SK-N-SH (cell line): ENCODE results near the gene AGTR2. TPM values are rescaled to one million over a fixed set of nuclear protein-coding genes. Genes with fewer than 3 reads are reported as not detected.

Source experiments
- CTCF ChIA-PET: fragments of 300-600, 350-600 bp; formaldehyde crosslinking; extraction: SDS; loops from one replicate; lab custom pipeline; 2021; lab: Yijun Ruan, JAX
- POLR2A ChIA-PET: fragments of 350-600 bp; sonication (Branson Sonifier 250); formaldehyde crosslinking; extraction: SDS; loops from one replicate; lab custom pipeline; 2020; ENCODE audit warnings: antibody characterized with exemption, inconsistent platforms; lab: Yijun Ruan, JAX
- DNase-seq: peaks from one replicate; pipeline ENCODE4 v3.0.0; 2012
- H2AFZ ChIP-seq: fragments of 200-600 bp; sonication (generic); 2 replicates; pipeline ENCODE4 v1.8.1; 2016; ENCODE audit warnings: antibody characterized with exemption, mild to moderate bottlenecking, low read depth
- H3F3A ChIP-seq: fragments of 200-600 bp; sonication (generic); replicated peaks from 2 replicates; pipeline ENCODE3; 2016; ENCODE audit warnings: antibody characterized with exemption, mild to moderate bottlenecking; ENCODE audit not compliant: insufficient read depth
- H3K27ac ChIP-seq, 2 experiments: fragments of 200-500 bp in 1 of 2; fragments of 200-600 bp in 1 of 2; sonication (Bioruptor generic) in 1 of 2; sonication (generic), shearing (Covaris generic) in 1 of 2; 2 replicates each; pipeline versions ENCODE4 v1.5.1 to v1.6.1; 2014 to 2016; ENCODE audit warnings: low read depth in 2 of 2, inconsistent platforms in 1 of 2, low read length in 1 of 2, mild to moderate bottlenecking in 1 of 2, mixed read lengths in 1 of 2
- H3K27me3 ChIP-seq: fragments of 200-600 bp; sonication (generic), shearing (Covaris generic); 2 replicates; pipeline ENCODE4 v1.6.1; 2016; ENCODE audit warnings: mixed run types; ENCODE audit not compliant: insufficient read depth
- H3K36me3 ChIP-seq, 2 experiments: fragments of 200-500 bp in 1 of 2; fragments of 200-600 bp in 1 of 2; sonication (Bioruptor generic) in 1 of 2; sonication (generic) in 1 of 2; replicated peaks in 1 of 2; 2 replicates each; pipeline versions ENCODE3 to v1.5.1; 2014 to 2016; ENCODE audit warnings: low read length in 1 of 2, mild to moderate bottlenecking in 1 of 2; ENCODE audit not compliant: insufficient read depth in 2 of 2, control insufficient read depth in 1 of 2
- H3K4me1 ChIP-seq, 2 experiments: fragments of 200-500 bp in 1 of 2; fragments of 200-600 bp in 1 of 2; sonication (Bioruptor generic) in 1 of 2; sonication (generic), shearing (Covaris generic) in 1 of 2; 2 replicates each; pipeline versions ENCODE4 v1.5.1 to v1.6.1; 2014 to 2016; ENCODE audit warnings: low read depth in 1 of 2, low read length in 1 of 2, mixed run types in 1 of 2; ENCODE audit not compliant: insufficient read depth in 2 of 2, control insufficient read depth in 1 of 2
- H3K4me2 ChIP-seq: fragments of 200-600 bp; sonication (generic), shearing (Covaris generic); 2 replicates; pipeline ENCODE4 v1.6.1; 2017; ENCODE audit warnings: mixed run types
- H3K4me3 ChIP-seq, 2 experiments: fragments of 200-500 bp in 1 of 2; fragments of 200-600 bp in 1 of 2; sonication (Bioruptor generic) in 1 of 2; sonication (generic), shearing (Covaris generic) in 1 of 2; 2 replicates each; pipeline versions ENCODE4 v1.5.1 to v1.8.1; 2014 to 2016; ENCODE audit warnings: low read depth in 2 of 2, inconsistent platforms in 1 of 2, low read length in 1 of 2, mild to moderate bottlenecking in 1 of 2, mixed read lengths in 1 of 2, moderate library complexity in 1 of 2
- H3K79me2 ChIP-seq: fragments of 200-600 bp; sonication (generic); 2 replicates; pipeline ENCODE4 v1.8.1; 2017; ENCODE audit warnings: mild to moderate bottlenecking; ENCODE audit not compliant: insufficient read depth
- H3K9ac ChIP-seq: fragments of 200-600 bp; sonication (generic); 2 replicates; pipeline ENCODE4 v1.6.1; 2017; ENCODE audit warnings: mixed run types
- H3K9me2 ChIP-seq: fragments of 200-600 bp; sonication (generic); 2 replicates; pipeline ENCODE4 v1.6.1; 2017; ENCODE audit warnings: mixed run types
- H3K9me3 ChIP-seq: fragments of 200-600 bp; sonication (generic); 2 replicates; pipeline ENCODE4 v1.6.1; 2017; ENCODE audit warnings: mixed run types, mild to moderate bottlenecking, moderate library complexity
- H4K20me1 ChIP-seq: fragments of 200-600 bp; sonication (generic); 2 replicates; pipeline ENCODE4 v1.6.1; 2017; ENCODE audit warnings: mild to moderate bottlenecking, mixed run types; ENCODE audit not compliant: insufficient read depth
- CHD2 ChIP-seq: fragments of 150-350 bp; IDR thresholded peaks from 2 replicates; pipeline ENCODE4 v1.6.1; 2018; ENCODE audit warnings: low read length; ENCODE audit not compliant: partially characterized antibody
- CTCF ChIP-seq: fragments of 200-600 bp; sonication (generic); IDR thresholded peaks from 2 replicates; pipeline ENCODE4 v1.6.1; 2017; ENCODE audit warnings: antibody characterized with exemption, mild to moderate bottlenecking, moderate library complexity
- ELF1 ChIP-seq: IDR thresholded peaks from 2 replicates; pipeline ENCODE4 v1.4.0; 2012
- MAX ChIP-seq: IDR thresholded peaks from 2 replicates; pipeline ENCODE4 v1.4.0; 2012; ENCODE audit warnings: low read depth
- MEF2A ChIP-seq: IDR thresholded peaks from 2 replicates; pipeline ENCODE4 v1.4.0; 2012; ENCODE audit warnings: low read depth, borderline replicate concordance
- NRF1 ChIP-seq: IDR thresholded peaks from 2 replicates; pipeline ENCODE4 v1.6.1; 2012; ENCODE audit warnings: low read depth, mild to moderate bottlenecking, low read length
- PBX3 ChIP-seq: IDR thresholded peaks from 2 replicates; pipeline ENCODE4; 2012
- RCOR1 ChIP-seq: fragments of 150-350 bp; IDR thresholded peaks from 2 replicates; pipeline ENCODE4 v1.6.1; 2017; ENCODE audit warnings: antibody characterized with exemption, low read length
- SMC3 ChIP-seq: IDR thresholded peaks from 2 replicates; pipeline ENCODE4 v1.6.1; 2012; ENCODE audit warnings: low read depth, low read length, improper control_type of control experiment
- YY1 ChIP-seq: IDR thresholded peaks from 2 replicates; pipeline ENCODE4 v1.4.0; 2012; ENCODE audit warnings: low read depth, mild to moderate bottlenecking
- WGBS: methylation state at CpG from one replicate; pipeline ENCODE4 v1.1.6; 2017; ENCODE audit warnings: low lambda C conversion rate; 5-methylcytosine and 5-hydroxymethylcytosine counted together
- polyA plus RNA-seq, 3 experiments: library from polyadenylated mRNA; depleted of rRNA; stranded (reverse); fragments of >200 nt; gene quantifications; 2 replicates each; pipeline ENCODE4 v1.2.3, GENCODE V29; 2012

The AGTR2 gene
- polyA plus RNA-seq, 1 of the 3 experiments (the other 2 are of a cell fraction), result not detected

GRCh38 chrX:116198235-116198634 is 27.7 kb downstream of the AGTR2 start:
- no peak overlapping the region for H3K27ac ChIP-seq
- WGBS, result 22% methylated on average over 3 of the region's 3 CpGs
- H3K9ac ChIP-seq, result no peak overlapping the region
- no peak for DNase-seq
- TF ChIP-seq ELF1 (no peak), MAX (no peak), YY1 (no peak), SMC3 (no peak), PBX3 (no peak), NRF1 (no peak), RCOR1 (no peak), CHD2 (no peak)
- H3K36me3 ChIP-seq, result no peaks in the 10 kb centered on the region
- H3K4me1 ChIP-seq, result no peaks in the 10 kb centered on the region
- no peaks in the 10 kb centered on the region for H4K20me1 ChIP-seq
- no peaks in the 10 kb centered on the region for H3K79me2 ChIP-seq
- H3K27me3 ChIP-seq, result 0 out of 2 replicates have a peak, but pooled peaks cover 6% of the 10 kb centered on the region
- POLR2A ChIA-PET, result no interaction called here
- H3K4me3 ChIP-seq, result no peak overlapping the region
- no peaks in the 10 kb centered on the region for H3K9me3 ChIP-seq
- no peaks in the 10 kb centered on the region for H3K9me2 ChIP-seq
- no peak overlapping the region for H3K4me2 ChIP-seq
- H2AFZ ChIP-seq, result no peak overlapping the region
- CTCF ChIA-PET, result interaction anchor here (0.8 to 1.4 kb wide), 3 partner anchors 210 to 246 kb away, joined by 3 read pairs; no protein-coding TSS in a partner anchor
- no peaks in the 10 kb centered on the region for H3F3A ChIP-seq

GRCh38 chrX:116198810-116199209 is 28.3 kb downstream of the AGTR2 start:
- peaks cover 6% of the 10 kb centered on the region; the same call in 1 of the 2 replicates for H3K27me3 ChIP-seq
- H3F3A ChIP-seq, result no peaks in the 10 kb centered on the region
- TF ChIP-seq MEF2A (no peak), CTCF (peak; percentile 58)
- H3K36me3 ChIP-seq, result no peaks in the 10 kb centered on the region
- no peak overlapping the region for H3K9ac ChIP-seq
- CTCF ChIA-PET, result interaction anchor here (0.8 to 1.4 kb wide), 3 partner anchors 210 to 246 kb away, joined by 3 read pairs; no protein-coding TSS in a partner anchor
- H3K27ac ChIP-seq, result no peak overlapping the region
- no peaks in the 10 kb centered on the region for H3K4me1 ChIP-seq
- H3K4me2 ChIP-seq, result no peak overlapping the region
- POLR2A ChIA-PET, result no interaction called here
- no peaks in the 10 kb centered on the region for H4K20me1 ChIP-seq
- no peak for DNase-seq
- H2AFZ ChIP-seq, result no peak overlapping the region
- H3K9me3 ChIP-seq, result no peaks in the 10 kb centered on the region
- no peaks in the 10 kb centered on the region for H3K79me2 ChIP-seq
- WGBS, result 21% methylated on average over 3 of the region's 3 CpGs
- no peak overlapping the region for H3K4me3 ChIP-seq
- no peaks in the 10 kb centered on the region for H3K9me2 ChIP-seq
